Measurements from ENCODE around the gene TBC1D14. TPM values are rescaled to one million over a fixed set of nuclear protein-coding genes. Genes with fewer than 3 reads are reported as not detected.

Gene TBC1D14
- total RNA-seq, 2 experiments from 2014 or later, result 38.4 to 44.1 TPM

DNA sequence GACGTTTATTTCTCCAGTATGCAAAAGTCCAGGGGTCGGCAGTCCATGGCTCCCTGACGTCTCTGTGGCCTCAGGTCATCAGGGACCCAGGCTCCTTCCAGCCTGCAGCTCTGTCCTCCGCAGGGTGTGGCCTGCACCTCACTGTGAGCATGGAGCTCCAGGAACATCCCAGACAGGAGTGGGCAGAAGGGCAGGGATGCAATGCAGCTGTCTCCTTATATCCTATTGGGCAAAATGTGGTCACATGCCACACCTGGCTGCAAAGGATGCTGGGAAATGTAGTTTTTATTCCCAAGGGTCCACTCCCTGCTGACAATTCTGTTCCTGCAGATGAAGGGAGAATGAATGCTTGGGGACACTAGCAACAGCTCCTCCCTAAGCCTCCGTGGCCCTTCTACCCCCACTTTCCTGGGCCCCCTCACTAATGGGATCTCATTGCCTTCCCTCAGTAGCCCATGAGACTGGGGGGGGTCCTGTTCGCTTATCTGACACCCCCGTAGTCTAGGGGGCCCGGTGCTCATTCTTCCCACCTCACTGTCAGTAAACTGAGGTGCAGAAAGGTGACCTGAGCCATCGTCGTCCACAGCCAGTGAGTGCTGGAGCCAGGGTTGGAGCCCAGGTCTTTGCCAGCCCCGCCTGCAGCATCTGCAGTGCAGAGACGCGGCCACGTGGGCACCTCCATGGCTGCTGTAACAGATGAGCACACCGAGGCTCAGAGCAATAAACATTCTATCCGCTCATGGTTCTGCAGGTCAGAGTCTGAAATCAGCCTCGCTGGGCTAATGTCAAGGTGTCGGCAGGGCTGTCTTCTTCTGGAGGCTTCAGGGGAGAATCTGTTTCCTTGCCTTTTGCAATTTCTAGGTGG lies 164.1 kb downstream of the TBC1D14 start:
- Histone ChIP-seq H3K4me1 (ENCODE audit: insufficient read depth, low read length, poor library complexity, severe bottlenecking) (peaks cover 8% of the 10 kb centered on the region), H2AFZ (ENCODE audit: low read length) (no peak overlapping the region), H3K4me2 (ENCODE audit: low read length) (no peak overlapping the region), H3K27ac (ENCODE audit: low read depth, low read length, poor library complexity, severe bottlenecking) (no peak overlapping the region), H3K79me2 (ENCODE audit: insufficient read depth, low read depth, low read length) (no peaks in the 10 kb centered on the region), H3K4me3 (ENCODE audit: low read depth, low read length, poor library complexity, severe bottlenecking) (no peak overlapping the region), H3K36me3 (ENCODE audit: insufficient read depth, low read length) (no peaks in the 10 kb centered on the region), H4K20me1 (ENCODE audit: insufficient read depth, low read length) (no peaks in the 10 kb centered on the region), H3K9me2 (ENCODE audit: insufficient read depth, low read length) (no peaks in the 10 kb centered on the region), H3K9me3 (ENCODE audit: low read length) (no peaks in the 10 kb centered on the region)
- POLR2A ChIA-PET, result no interaction called here
- peak; percentile 68 for DNase-seq (ENCODE audit: low spot score)
- TF ChIP-seq, protein P1, sequence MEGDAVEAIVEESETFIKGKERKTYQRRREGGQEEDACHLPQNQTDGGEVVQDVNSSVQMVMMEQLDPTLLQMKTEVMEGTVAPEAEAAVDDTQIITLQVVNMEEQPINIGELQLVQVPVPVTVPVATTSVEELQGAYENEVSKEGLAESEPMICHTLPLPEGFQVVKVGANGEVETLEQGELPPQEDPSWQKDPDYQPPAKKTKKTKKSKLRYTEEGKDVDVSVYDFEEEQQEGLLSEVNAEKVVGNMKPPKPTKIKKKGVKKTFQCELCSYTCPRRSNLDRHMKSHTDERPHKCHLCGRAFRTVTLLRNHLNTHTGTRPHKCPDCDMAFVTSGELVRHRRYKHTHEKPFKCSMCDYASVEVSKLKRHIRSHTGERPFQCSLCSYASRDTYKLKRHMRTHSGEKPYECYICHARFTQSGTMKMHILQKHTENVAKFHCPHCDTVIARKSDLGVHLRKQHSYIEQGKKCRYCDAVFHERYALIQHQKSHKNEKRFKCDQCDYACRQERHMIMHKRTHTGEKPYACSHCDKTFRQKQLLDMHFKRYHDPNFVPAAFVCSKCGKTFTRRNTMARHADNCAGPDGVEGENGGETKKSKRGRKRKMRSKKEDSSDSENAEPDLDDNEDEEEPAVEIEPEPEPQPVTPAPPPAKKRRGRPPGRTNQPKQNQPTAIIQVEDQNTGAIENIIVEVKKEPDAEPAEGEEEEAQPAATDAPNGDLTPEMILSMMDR (conservative IDR thresholded peaks at IDR 0.05; ENCODE audit: low read length), result no peak
- TF ChIP-seq EZH2phosphoT487 (IDR thresholded peaks at IDR 0.05; ENCODE audit: borderline replicate concordance, low read depth, low read length), result no peak
- CTCF ChIA-PET (ENCODE audit: unreplicated experiment), result no interaction called here
- no TSS peak for BruUV-seq (replicated peaks)
- intact Hi-C loops (cut with micrococcal nuclease; ENCODE audit: unreplicated experiment), result no loop called here

DNA sequence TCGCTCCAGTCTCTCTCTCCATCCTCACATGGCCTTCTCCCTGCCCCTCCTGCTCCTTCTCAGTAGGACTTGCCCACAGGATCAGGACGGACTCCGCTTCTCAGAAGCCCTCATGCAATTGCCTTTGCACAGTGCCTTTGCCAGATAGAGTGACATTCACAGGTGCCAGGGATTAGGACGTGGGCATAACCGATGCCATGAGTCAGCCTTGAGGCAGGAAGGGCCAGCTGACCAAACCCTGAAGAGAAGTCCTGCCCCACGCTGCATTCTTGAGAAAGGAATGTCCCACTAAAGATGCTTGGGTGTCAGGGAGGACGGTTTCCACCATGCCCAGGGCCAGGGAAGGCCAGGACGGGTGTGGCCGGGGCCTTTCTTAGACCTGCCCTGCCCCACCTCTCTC lies 164.8 kb downstream of the TBC1D14 start:
- Histone ChIP-seq H3K4me1 (ENCODE audit: insufficient read depth, low read length, poor library complexity, severe bottlenecking) (peaks cover 4% of the 10 kb centered on the region), H4K20me1 (ENCODE audit: insufficient read depth, low read length) (no peaks in the 10 kb centered on the region), H3K36me3 (ENCODE audit: insufficient read depth, low read length) (no peaks in the 10 kb centered on the region), H3K9me2 (ENCODE audit: insufficient read depth, low read length) (no peaks in the 10 kb centered on the region), H3K4me2 (ENCODE audit: low read length) (no peak overlapping the region), H3K79me2 (ENCODE audit: insufficient read depth, low read depth, low read length) (no peaks in the 10 kb centered on the region), H3K4me3 (ENCODE audit: low read depth, low read length, poor library complexity, severe bottlenecking) (no peak overlapping the region), H2AFZ (ENCODE audit: low read length) (no peak overlapping the region), H3K27ac (ENCODE audit: low read depth, low read length, poor library complexity, severe bottlenecking) (no peak overlapping the region), H3K9me3 (ENCODE audit: low read length) (no peaks in the 10 kb centered on the region)
- TF ChIP-seq, protein P1 (conservative IDR thresholded peaks at IDR 0.05; ENCODE audit: low read length), result no peak
- no peak for TF ChIP-seq EZH2phosphoT487 (IDR thresholded peaks at IDR 0.05; ENCODE audit: borderline replicate concordance, low read depth, low read length)
- intact Hi-C loops (cut with micrococcal nuclease; ENCODE audit: unreplicated experiment), result no loop called here
- no TSS peak for BruUV-seq (replicated peaks)
- ChIA-PET POLR2A (interaction anchor here (0.7 kb wide), 1 partner anchor 8 kb away, joined by 3 read pairs; no protein-coding TSS in a partner anchor), CTCF (ENCODE audit: unreplicated experiment) (no interaction called here)
- DNase-seq (ENCODE audit: low spot score), result no peak
